HepG2 (cell line): ENCODE measurements around the gene NABP2. TPM values are rescaled to one million over a fixed set of nuclear protein-coding genes. Genes with fewer than 3 reads are reported as not detected.

ENCODE experiments used
- DNMT1 ChIP-seq: sonication (generic); formaldehyde crosslinking; IDR thresholded peaks from 2 replicates; pipeline ENCODE4 v1.5.1; 2020; ENCODE audit warnings: mild to moderate bottlenecking, missing genetic modification reagents
- ERF ChIP-seq: IDR thresholded peaks from 2 replicates; pipeline ENCODE4 v1.6.1; 2018; ENCODE audit warnings: missing biosample characterization, missing genetic modification reagents
- FLYWCH1 ChIP-seq: sonication (generic); formaldehyde crosslinking; IDR thresholded peaks from 2 replicates; pipeline ENCODE4 v1.8.1; 2023; ENCODE audit warnings: mild to moderate bottlenecking, missing genetic modification reagents
- FOXP1 ChIP-seq, 2 experiments: fragments of 450-650 bp in 1 of 2; IDR thresholded peaks; 2 replicates each; pipeline ENCODE4 v1.6.1; 2017 to 2018; ENCODE audit warnings: antibody characterized with exemption in 1 of 2
- KMT2B ChIP-seq: IDR thresholded peaks from 2 replicates; pipeline ENCODE4 v1.6.1; 2016; ENCODE audit warnings: missing genetic modification reagents, missing compliant biosample characterization
- TARDBP ChIP-seq: sonication (generic); formaldehyde crosslinking; IDR thresholded peaks from 2 replicates; pipeline ENCODE4 v1.8.0; 2022; ENCODE audit warnings: mild to moderate bottlenecking, missing genetic modification reagents
- TEAD3 ChIP-seq: optimal IDR thresholded peaks from 2 replicates; pipeline ENCODE3; 2016; ENCODE audit warnings: borderline replicate concordance
- ZBTB14 ChIP-seq: sonication (generic); formaldehyde crosslinking; IDR thresholded peaks from 2 replicates; pipeline ENCODE4 v1.4.0; 2020; ENCODE audit warnings: missing genetic modification reagents
- ZBTB3 ChIP-seq: sonication (generic); formaldehyde crosslinking; IDR thresholded peaks from 2 replicates; pipeline ENCODE4 v1.4.0; 2020; ENCODE audit warnings: low read depth, mild to moderate bottlenecking, moderate library complexity, missing genetic modification reagents, borderline replicate concordance
- ZKSCAN8 ChIP-seq: IDR thresholded peaks from 2 replicates; pipeline ENCODE4 v1.6.1; 2016; ENCODE audit warnings: borderline replicate concordance, missing genetic modification reagents, missing compliant biosample characterization
- ZNF263 ChIP-seq: sonication (generic); formaldehyde crosslinking; IDR thresholded peaks from 2 replicates; pipeline ENCODE4 v1.4.0; 2020; ENCODE audit warnings: missing genetic modification reagents
- ZNF34 ChIP-seq: sonication (generic); formaldehyde crosslinking; IDR thresholded peaks from 2 replicates; pipeline ENCODE4 v1.4.0; 2020; ENCODE audit warnings: mild to moderate bottlenecking, missing genetic modification reagents, borderline replicate concordance
- ZNF414 ChIP-seq: sonication (generic); formaldehyde crosslinking; IDR thresholded peaks from 2 replicates; pipeline ENCODE4 v1.5.0; 2020; ENCODE audit warnings: missing genetic modification reagents
- ZNF441 ChIP-seq: sonication (generic); formaldehyde crosslinking; IDR thresholded peaks from 2 replicates; pipeline ENCODE4 v1.7.0; 2021; ENCODE audit warnings: missing genetic modification reagents, borderline replicate concordance
- ZNF747 ChIP-seq: sonication (generic); formaldehyde crosslinking; IDR thresholded peaks from 2 replicates; pipeline ENCODE4 v1.8.1; 2023; ENCODE audit warnings: missing genetic modification reagents, mild to moderate bottlenecking, borderline replicate concordance
- ZNF781 ChIP-seq: sonication (generic); formaldehyde crosslinking; IDR thresholded peaks from 2 replicates; pipeline ENCODE4 v1.5.1; 2020; ENCODE audit warnings: borderline replicate concordance, mild to moderate bottlenecking, missing genetic modification reagents; ENCODE audit errors: not compliant biosample characterization
- ZNF784 ChIP-seq: sonication (generic); formaldehyde crosslinking; IDR thresholded peaks from 2 replicates; pipeline ENCODE4 v1.5.1; 2020; ENCODE audit warnings: missing genetic modification reagents, mild to moderate bottlenecking, borderline replicate concordance
- polyA plus RNA-seq, 8 experiments: library from polyadenylated mRNA; depleted of rRNA in 3 of 8; stranded (reverse) in 7 of 8; unstranded in 1 of 8; fragments of >200 nt; fragmentation: Illumina TruSeq in 4 of 8; extraction: Trizol in 4 of 8; gene quantifications; 2 replicates each; pipeline versions ENCODE4 v1.2.1 to v1.2.3, GENCODE V29; 2011 to 2016; ENCODE audit warnings: low read depth in 4 of 8, missing spikeins in 1 of 8, mixed read lengths in 1 of 8; ENCODE audit not compliant: insufficient read depth in 1 of 8
- total RNA-seq, 5 experiments: library from RNA; depleted of rRNA; stranded (reverse); fragments of >200 nt; fragmentation: Illumina TruSeq; extraction: Trizol; gene quantifications; 2 replicates each; pipeline ENCODE4 v1.2.3, GENCODE V29; 2016; ENCODE audit warnings: low read depth in 1 of 5
- TF ChIP-seq, protein P1 (sequence below): sonication (generic); formaldehyde crosslinking; IDR thresholded peaks from 2 replicates; pipeline ENCODE4 v1.5.0; 2020; ENCODE audit warnings: mild to moderate bottlenecking, missing genetic modification reagents
- TF ChIP-seq, protein P2 (sequence below): sonication (generic); formaldehyde crosslinking; IDR thresholded peaks from 2 replicates; pipeline ENCODE4 v1.4.0; 2020; ENCODE audit warnings: low read depth, missing genetic modification reagents

The NABP2 gene
- total and polyA plus RNA-seq, 2 of the 13 experiments (the other 11 are each of a cell fraction or from before 2014, with no cell fraction given) = 33.2 to 35.5 TPM

DNA sequence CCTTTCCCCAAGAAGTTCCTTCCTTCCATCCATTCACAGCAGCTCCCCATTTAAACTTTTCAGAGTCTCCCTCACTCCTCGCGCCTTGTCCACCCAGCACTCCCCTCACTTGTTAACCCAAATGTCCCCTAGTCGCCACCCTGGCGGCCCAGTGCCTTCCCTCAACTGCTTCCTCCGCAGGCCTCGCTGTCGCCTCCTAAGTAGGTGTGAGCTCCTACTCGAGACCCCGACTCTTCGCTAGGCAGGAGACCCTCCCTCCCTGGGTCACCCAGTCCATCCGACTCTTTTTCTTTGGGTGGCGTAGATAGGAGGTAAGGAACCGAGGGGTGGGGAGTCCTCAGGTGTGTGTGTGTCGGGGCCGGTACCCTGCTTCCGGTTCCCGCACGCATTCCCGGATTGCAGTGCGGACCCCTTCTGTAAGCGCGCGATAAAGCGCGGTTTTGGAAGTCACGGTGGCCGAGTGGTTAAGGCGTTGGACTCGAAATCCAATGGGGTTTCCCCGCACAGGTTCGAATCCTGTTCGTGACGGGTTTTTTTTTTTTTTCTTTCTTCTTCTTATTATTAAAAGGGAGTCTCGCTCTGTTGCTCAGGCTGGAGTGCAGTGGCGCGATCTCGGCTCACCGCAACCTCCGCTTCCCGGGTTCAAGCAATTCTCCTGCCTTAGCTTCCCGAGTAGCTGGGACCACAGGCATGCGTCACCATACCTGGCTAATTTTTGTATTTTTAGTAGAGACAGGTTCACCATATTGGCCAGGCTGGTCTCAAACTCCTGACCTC is 34.0 kb upstream of the NABP2 start (continued):
- no peak for TF ChIP-seq FOXP1 (IDR thresholded peaks at IDR 0.05)
- no peak for TF ChIP-seq FOXP1 (CRISPR knock-in tag; IDR thresholded peaks at IDR 0.05)
- TF ChIP-seq, protein P1, sequence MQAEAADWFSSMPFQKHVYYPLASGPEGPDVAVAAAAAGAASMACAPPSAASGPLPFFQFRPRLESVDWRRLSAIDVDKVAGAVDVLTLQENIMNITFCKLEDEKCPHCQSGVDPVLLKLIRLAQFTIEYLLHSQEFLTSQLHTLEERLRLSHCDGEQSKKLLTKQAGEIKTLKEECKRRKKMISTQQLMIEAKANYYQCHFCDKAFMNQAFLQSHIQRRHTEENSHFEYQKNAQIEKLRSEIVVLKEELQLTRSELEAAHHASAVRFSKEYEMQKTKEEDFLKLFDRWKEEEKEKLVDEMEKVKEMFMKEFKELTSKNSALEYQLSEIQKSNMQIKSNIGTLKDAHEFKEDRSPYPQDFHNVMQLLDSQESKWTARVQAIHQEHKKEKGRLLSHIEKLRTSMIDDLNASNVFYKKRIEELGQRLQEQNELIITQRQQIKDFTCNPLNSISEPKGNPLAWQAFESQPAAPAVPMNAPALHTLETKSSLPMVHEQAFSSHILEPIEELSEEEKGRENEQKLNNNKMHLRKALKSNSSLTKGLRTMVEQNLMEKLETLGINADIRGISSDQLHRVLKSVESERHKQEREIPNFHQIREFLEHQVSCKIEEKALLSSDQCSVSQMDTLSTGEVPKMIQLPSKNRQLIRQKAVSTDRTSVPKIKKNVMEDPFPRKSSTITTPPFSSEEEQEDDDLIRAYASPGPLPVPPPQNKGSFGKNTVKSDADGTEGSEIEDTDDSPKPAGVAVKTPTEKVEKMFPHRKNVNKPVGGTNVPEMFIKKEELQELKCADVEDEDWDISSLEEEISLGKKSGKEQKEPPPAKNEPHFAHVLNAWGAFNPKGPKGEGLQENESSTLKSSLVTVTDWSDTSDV (CRISPR knock-in tag) = peak; percentile 69; the same call in 1 of the 2 replicates
- TF ChIP-seq FLYWCH1 = no peak
- no peak for TF ChIP-seq ZBTB14 (CRISPR knock-in tag)
- no peak for TF ChIP-seq ZNF747 (CRISPR knock-in tag)
- TF ChIP-seq DNMT1 (CRISPR knock-in tag) = 0 out of 2 replicates have a peak, but pooled peaks have one; percentile 39
- TF ChIP-seq ZBTB3 (CRISPR knock-in tag) = 0 out of 2 replicates have a peak, but pooled peaks have one; percentile 66
- peak; percentile 90 for TF ChIP-seq ZNF781 (CRISPR knock-in tag)
- peak; percentile 81 for TF ChIP-seq TEAD3 (CRISPR knock-in tag)
- peak; percentile 41 for TF ChIP-seq ZNF263
- peak; percentile 65; the same call in 1 of the 2 replicates for TF ChIP-seq ZNF414 (CRISPR knock-in tag)
- TF ChIP-seq, protein P2, sequence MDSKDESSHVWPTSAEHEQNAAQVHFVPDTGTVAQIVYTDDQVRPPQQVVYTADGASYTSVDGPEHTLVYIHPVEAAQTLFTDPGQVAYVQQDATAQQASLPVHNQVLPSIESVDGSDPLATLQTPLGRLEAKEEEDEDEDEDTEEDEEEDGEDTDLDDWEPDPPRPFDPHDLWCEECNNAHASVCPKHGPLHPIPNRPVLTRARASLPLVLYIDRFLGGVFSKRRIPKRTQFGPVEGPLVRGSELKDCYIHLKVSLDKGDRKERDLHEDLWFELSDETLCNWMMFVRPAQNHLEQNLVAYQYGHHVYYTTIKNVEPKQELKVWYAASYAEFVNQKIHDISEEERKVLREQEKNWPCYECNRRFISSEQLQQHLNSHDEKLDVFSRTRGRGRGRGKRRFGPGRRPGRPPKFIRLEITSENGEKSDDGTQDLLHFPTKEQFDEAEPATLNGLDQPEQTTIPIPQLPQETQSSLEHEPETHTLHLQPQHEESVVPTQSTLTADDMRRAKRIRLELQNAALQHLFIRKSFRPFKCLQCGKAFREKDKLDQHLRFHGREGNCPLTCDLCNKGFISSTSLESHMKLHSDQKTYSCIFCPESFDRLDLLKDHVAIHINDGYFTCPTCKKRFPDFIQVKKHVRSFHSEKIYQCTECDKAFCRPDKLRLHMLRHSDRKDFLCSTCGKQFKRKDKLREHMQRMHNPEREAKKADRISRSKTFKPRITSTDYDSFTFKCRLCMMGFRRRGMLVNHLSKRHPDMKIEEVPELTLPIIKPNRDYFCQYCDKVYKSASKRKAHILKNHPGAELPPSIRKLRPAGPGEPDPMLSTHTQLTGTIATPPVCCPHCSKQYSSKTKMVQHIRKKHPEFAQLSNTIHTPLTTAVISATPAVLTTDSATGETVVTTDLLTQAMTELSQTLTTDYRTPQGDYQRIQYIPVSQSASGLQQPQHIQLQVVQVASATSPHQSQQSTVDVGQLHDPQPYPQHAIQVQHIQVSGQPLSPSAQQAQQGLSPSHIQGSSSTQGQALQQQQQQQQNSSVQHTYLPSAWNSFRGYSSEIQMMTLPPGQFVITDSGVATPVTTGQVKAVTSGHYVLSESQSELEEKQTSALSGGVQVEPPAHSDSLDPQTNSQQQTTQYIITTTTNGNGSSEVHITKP (CRISPR knock-in tag) = no peak; the same call in 1 of the 2 replicates
- TF ChIP-seq ZNF441 = no peak; the same call in 1 of the 2 replicates
- TF ChIP-seq ZKSCAN8 (CRISPR knock-in tag) = peak; percentile 48; the same call in 1 of the 2 replicates
- no peak for TF ChIP-seq ZNF784 (CRISPR knock-in tag)
- peak; percentile 69; the same call in 1 of the 2 replicates for TF ChIP-seq TARDBP (CRISPR knock-in tag)
- TF ChIP-seq KMT2B (CRISPR knock-in tag) = peak; percentile 83
- TF ChIP-seq ERF (CRISPR knock-in tag) = peak; percentile 79; the same call in 1 of the 2 replicates
- no peak for TF ChIP-seq ZNF34
